GM19025 (cell line): Measurements from ENCODE around the gene WDFY4.
"Not testable (repeated sequence)": the region's sequence is repeated elsewhere in the genome, so short reads cannot be mapped to it uniquely, and the experiment has no call there.

Source experiments
- ATAC-seq: cut with Tn5 transposase; IDR thresholded peaks from one replicate; pipeline ENCODE4 v1.9.1; 2021; ENCODE audit warnings: mild to moderate bottlenecking, low read depth, moderate library complexity; ENCODE audit not compliant: unreplicated experiment

Gene WDFY4, protein sequence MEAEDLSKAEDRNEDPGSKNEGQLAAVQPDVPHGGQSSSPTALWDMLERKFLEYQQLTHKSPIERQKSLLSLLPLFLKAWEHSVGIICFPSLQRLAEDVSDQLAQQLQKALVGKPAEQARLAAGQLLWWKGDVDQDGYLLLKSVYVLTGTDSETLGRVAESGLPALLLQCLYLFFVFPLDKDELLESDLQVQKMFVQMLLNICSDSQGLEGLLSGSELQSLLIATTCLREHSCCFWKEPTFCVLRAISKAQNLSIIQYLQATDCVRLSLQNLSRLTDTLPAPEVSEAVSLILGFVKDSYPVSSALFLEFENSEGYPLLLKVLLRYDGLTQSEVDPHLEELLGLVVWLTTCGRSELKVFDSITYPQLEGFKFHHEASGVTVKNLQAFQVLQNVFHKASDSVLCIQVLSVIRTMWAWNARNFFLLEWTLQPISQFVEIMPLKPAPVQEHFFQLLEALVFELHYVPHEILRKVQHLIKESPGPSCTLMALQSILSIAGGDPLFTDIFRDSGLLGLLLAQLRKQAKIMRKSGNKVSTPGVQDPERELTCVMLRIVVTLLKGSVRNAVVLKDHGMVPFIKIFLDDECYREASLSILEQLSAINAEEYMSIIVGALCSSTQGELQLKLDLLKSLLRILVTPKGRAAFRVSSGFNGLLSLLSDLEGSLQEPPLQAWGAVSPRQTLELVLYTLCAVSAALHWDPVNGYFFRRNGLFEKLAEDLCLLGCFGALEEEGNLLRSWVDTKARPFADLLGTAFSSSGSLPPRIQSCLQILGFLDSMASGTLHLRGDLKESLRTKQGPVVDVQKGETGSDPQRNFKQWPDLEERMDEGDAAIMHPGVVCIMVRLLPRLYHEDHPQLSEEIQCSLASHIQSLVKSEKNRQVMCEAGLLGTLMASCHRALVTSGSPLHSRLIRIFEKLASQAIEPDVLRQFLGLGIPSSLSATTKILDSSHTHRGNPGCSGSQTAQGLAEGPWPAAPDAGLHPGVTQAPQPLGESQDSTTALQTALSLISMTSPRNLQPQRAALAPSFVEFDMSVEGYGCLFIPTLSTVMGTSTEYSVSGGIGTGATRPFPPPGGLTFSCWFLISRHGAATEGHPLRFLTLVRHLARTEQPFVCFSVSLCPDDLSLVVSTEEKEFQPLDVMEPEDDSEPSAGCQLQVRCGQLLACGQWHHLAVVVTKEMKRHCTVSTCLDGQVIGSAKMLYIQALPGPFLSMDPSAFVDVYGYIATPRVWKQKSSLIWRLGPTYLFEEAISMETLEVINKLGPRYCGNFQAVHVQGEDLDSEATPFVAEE (N-terminal part only)

DNA sequence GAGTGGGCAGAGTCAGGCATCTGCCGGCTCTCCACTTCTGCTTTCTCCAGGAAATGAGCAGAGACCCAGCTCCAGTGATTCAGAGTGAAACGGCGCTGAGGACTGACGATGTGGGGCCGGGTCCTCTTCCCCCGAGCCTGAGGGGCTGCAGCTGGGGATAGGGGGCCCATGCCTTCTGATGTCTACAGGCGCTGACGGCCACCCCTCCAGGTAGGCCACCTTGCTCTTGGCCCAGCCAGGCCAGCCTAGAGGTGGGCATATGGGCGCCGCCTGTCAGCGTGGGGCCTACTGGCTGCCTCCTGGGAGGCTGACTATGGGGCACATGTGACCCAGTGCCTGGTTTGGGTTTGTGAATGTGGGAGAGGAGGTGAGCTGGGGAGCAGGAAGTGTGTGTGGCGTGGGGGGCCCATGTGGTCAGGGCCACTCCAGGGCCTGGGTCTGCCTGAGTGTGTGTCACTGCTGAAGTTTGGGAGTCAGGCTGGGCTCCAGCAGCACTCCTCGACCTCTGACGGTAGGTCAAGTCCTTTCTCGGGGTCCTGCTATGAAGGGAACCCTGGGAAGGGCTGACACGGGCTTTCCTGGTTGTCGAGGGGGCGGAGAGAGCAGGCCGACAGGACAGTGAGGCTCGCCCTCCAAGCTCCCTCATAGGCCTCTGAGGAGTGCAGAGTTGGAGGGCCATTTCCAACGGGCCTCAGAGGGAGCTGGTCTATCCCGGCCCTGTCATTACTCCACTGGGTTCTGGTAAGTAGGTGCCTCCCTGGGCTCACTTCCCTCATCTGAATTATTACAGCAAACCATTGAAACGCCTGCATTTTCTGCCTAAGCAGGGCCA is at the start of gene WDFY4:
Gene WDFY4, plus strand, starts transcription at position 82 of the 832 bp plus-strand sequence. CDS start 24,860 bp downstream, outside the sequence.
- ATAC-seq = peak; percentile 72

DNA sequence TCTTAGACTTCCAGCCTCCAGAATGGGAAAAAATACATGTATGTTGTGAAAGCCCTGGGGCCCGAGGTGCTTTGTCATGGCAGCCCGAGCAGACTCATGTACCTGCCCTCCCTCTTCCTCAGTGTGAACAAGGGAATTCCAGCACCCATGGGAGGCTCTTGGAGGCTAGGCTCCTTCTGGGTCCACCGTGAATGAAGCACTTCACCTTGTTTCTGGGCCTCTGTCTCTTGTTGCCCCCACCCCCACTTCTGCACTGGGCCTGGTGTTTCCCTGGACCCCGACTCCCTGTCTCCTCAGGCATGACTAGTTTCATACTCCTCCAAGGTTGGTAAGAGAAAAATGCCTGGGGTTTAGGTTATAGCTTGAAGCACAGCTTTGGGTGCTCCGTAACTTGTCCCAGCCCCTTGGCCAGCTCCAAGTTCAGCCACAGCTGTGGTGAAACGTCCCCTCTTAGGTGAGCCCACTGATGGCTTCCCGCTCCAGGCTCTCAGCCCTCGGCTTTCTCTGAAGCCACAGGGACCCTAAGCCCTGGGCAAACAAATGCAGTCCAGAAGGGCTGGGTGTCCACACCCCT is 49.6 kb upstream of the WDFY4 start:
- ATAC-seq = no peak

DNA sequence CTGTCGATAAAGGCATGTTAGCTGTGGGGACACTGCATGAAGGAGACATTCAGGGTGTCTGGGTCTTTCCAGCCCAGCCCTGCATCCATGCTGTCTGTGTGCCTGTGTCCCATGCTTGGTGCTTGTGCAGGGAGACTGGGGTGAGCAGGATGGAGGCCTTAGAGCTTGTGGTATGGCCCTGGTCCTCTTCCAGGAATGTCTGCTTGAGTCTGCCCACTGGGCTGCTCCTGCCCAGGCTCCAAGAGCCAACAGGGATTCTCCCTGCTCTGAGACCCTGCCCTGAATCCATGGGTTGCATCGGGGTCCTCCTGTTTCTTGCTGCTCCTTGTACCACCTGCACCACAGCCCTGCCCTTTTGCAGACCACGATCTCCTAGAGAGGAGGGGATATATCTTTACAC is 48.4 kb upstream of the WDFY4 start:
- ATAC-seq = no peak

DNA sequence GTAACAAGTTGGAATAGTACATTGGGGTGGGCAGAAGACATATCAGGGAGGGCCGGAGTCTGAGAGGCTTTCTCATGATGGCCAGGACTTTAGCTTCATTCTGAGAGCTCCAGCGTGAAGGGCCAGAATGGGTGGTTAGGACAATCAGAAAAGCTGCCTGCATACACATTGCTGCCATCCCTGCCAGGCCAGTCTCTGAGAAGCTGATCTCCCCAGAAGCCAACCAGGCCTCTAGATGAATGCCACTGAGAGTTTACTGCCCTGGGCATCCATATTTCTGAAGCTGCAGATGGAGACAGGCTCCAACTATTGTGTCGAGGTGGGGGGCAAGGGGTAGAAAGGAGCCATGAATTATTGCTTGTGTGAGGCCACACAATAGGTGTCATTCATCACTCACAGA is 47.8 kb upstream of the WDFY4 start:
- ATAC-seq = no peak

DNA sequence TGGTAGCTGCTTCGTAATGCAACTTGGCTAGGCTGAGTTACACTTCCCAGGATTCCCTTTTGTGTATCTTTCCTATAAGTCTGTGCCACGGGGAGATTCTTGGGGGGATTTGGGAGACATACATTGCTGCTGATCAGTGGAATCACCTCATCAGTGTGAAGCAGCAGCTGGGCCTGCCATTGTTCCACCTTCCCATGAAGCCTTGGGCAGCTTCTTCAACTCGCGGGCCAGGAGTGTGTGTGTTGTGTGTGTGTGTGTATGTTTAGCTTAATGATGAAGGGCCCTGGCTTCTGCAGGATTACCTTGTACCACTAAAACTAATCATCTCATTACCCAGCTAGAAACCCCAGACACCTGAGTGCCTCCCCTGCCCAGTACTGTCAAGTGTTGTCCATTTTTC is 46.5 kb upstream of the WDFY4 start:
- no peak for ATAC-seq

DNA sequence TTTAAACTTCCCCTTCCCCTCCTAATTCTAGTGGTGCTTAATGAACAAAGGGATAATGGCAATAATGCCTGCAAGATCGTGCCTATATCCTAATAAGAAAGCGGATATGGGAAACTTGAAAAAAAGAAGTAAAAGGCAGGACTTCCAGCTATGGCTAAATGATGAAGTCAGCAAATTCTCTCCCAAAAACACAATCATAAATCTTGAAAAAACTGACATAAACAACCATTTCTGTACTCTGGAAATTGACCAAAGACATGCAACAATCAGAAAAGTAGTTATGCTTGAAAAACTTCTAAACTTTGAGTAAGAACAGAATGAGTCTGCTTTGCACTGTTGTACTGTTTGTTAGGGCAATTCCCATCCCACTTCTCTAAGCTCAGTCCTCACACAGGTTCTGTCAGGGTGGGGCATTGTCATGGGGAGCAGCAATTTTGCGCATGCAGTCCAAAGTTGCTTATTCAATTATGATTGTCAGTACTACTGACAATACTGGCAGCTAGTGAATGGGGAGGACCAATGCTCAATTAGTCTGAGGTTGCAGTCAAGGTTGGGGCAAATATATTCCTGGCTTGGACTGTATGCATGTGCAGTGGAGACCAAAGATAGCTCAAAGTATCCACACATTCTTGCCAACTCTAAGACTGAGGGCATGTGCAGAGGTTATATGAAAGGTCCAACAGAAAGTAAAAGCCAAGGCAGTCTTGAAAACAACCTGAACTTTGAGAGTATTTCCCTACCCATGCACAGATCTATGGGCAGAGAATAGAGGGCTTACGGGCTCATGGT is 45.7 kb upstream of the WDFY4 start:
- ATAC-seq = no peak

DNA sequence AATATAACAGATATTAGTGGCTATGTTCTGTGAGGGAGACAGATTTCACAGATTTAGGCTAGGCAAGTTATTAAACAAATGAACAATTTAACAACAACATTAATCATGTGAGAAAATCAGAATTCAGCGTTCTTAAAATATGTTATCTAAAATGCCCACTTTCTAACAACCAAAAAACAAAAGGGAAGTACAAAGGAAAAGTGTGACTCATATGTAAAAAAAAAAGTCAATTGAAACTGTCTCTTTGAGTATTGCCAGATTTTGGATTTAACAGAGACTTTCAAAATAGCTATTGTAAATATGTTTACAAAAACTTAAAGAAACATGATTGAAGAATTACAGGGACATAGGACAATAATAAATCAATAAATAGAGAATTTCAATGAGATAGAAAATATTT is 45.0 kb upstream of the WDFY4 start:
- ATAC-seq = no peak

DNA sequence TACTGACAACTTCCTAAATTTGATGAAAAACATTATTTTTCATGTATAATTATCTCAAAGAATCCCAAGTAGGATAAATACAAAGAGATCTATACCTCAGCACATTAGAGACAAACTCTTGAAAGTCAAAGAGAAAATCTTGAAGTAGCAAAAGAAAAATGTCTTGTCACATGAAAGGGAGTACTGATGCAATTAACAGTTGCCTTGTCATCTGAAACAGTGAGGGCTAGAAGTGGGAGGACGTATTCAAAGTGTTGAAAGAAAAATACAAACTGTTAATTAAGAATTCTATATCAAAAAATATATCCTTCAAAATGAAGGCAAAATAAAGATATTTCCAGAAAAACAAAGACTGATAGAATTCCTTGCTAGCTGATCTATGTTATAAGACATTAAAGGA is 44.3 kb upstream of the WDFY4 start:
- ATAC-seq = no peak

DNA sequence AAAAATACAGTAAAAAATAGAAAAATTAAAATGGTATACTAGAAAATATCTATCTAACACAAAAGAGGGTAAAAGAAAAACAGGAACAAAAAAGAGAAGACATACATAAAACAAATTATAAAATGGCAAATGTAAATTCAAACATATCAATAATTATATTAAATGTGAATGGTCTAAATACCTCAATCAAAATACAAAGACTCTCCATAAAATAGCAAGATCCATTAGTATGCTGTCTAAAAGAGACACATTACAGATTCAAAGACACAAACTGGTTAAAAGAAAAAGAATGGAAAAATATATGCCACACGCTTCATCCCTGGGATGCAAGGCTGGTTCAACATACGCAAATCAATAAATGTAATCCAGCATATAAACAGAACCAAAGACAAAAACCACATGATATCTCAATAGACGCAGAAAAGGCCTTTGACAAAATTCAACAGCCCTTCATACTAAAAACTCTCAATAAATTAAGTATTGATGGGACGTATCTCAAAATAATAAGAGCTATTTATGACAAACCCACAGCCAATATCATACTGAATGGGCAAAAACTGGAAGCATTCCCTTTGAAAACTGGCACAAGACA is 43.5 kb upstream of the WDFY4 start:
- not testable (repeated sequence) for ATAC-seq

DNA sequence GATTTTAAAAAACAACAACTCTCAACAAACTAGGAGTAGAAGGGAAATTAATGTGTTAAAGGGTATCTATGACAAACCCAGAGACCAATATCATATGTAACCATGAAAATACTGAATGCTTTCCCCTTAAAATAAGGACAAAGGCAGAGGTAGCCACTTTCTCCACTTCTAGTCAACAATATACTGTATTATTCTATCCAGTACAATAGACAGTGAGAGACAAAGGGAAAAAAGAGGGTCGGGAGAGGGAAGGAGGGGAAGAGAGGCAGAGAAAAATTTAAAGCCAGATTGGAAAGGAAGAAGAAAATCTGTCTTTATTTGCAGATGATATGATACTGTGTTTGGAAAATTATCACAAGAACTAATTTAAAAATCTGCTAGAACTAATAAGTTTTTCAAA is 39.1 kb upstream of the WDFY4 start:
- no peak for ATAC-seq

DNA sequence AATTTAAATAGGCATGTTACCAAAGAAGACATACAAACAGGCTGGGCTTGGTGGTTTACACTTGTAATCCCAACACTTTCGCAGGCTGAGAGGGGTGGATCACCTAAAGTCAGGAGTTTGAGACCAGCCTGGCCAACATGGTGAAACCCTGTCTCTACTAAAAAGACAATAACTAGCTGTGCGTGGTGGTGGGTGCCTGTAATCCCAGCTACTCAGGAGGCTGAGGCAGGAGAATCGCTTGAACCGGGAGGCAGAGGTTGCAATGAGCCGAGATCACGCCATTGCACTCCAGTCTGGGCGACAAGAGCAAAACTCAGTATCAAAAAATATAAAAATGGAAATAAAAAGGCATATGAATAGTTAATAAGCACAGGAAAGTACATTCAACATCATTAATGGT is 37.6 kb upstream of the WDFY4 start:
- not testable (repeated sequence) for ATAC-seq

DNA sequence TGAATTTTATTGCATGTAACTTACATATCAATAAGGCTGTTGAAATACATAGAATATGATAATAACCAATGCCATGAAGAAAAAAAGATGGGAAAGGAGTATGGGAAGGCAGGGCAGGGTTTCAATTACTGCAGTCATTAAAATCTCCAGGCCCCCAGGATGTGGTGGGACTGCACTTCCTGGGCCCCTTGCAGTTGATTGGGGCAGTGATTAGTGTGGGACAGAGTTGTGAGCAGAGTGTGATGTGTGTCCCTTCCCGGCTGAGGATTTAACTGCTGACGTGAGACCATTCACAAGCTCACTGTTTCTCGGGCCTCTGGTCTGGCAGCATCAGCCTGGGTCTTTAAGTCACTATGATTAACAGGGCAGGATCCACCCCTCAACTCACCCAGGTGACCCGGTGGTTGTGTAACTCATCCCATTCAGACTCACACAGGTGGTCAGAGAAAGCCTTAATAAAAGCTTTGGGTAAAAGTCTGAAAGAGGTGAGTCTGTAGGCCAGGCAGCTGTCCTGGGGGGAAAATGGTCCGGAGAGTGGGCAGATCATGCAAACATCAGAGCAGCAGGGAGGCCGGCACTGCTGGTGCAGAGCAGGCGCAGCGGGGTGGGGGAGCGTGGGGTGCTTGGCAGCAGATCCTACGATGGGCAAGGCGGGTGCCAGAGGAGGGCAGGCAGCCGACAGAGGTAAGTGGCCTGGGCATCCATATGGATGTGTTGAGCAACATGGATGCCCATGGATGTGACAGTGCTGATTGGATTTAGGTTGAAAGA is 36.3 kb upstream of the WDFY4 start:
- ATAC-seq = no peak

DNA sequence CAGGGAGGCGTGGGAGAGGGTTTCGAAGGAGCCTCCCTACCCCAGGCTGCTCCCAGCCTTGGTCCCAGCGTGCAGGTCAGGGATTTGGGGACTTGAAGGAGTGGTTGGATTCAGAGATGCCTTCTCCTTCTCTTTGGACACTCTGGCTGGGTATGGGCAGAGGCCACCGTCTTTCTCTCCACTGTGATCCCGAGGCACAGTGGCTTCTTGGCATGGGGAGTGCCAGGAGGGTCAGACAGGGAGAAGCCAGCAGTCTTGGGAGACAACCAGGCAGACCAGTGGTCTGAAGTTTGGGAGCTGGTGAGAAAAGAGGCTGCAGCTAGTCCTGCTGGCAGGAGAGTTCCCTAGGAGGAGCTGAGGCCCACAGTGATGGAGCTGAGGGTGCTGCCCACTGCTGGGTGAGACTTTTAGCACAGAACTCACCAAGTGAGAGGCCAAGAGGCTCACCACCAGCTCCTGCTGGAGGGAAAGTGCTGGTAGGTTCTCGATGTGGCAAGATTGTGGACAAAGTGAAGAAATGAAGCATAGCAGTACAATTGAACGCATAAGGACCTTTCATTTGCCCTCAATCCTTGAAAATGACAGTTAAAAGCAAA is 35.2 kb upstream of the WDFY4 start:
- no peak for ATAC-seq

DNA sequence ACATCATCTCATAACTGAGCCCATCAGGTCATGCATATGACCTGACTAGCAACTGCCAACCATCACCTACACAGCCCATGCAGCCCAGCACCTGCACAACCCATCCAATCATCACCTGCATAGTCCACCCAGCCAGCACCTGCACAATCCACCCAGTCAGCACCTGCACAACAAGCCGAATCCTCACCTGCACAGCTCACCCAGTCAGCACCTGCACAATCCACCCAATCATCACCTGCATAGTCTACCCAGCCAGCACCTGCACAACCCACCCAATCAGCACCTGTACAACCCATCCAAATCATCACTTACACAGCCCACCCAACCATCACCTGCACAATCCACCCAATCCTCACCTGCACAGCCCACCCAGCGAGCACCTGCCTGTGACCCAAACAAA is 33.4 kb upstream of the WDFY4 start:
- no peak for ATAC-seq

DNA sequence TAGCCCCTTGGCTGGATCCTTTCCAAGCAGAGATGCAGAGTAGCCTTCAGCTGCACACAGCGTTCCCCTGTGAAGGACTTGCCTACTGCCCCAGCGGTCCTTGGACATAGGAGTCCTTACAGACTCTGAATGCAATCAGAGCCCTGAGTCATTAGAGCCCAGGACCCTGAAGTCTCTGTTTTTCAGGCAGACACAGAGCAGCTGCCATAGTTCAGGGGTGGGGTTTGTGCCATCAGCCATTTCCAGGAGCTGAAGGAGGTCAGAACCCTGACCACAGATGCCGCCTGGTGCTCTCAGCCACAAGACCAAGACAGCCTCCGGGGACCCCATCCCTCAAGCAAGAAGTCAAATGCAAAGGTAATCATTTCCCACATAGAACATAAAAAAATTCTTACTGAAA is 32.8 kb upstream of the WDFY4 start:
- ATAC-seq = no peak

DNA sequence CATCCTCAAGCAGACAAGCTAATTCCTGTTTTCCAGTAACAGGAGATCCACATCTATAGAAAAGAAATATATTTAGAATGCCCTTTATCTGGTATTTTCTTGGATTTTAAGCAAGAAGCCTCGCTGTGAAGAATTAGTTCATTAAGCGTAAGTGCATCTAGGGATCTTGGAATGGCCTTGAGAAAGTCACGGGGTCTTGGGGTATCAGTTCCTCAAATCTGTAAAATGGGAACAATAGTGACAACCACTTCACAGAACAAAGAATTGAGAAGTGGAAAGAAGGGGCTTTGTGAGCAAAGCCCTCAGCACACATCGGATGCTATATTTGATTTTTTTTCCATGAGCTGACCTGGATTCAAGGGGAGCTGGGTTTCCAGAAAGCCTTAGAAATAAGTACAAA is 32.3 kb upstream of the WDFY4 start:
- ATAC-seq = no peak

DNA sequence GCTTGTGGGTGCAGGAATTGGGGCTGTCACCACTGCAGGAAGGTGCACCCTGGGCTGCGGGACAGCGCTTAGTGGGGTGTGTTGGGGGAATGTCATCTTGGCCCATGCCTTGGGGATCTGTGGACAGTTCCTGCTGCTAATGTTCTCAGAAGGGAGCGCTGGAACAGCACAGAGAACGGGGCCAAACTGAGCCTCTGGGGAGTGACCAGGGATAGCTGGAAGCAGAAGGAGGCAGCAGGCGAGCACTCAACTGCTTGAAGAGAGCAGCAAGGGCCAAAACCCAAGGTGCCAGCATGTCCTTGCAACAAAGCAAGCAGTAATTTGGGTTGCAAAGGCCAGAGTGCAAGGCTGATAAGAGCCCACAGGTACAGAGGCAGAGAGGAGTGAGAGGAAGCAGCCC is 31.3 kb upstream of the WDFY4 start:
- ATAC-seq = no peak
